K562 (cell line): Measurements from ENCODE around the gene ZNF334. TPM values are rescaled to one million over a fixed set of nuclear protein-coding genes. Genes with fewer than 3 reads are reported as not detected.

Experiments used
- ATAC-seq: fragments of 200-7000 bp; cut with Tn5 transposase; 3 replicates; pipeline ENCODE4 v1.9.1; 2020; ENCODE audit warnings: moderate library complexity
- BruUV-seq: library from RNA; stranded (reverse); fragments of 400-500 nt; replicated peaks from 2 replicates; lab custom pipeline; 2021; lab: Mats Ljungman, UMichigan
- CTCF ChIA-PET: fragments of 300-600 bp; formaldehyde crosslinking; extraction: SDS; loops from one replicate; lab custom pipeline; 2021; ENCODE audit warnings: low intra/inter-chr PET ratio; lab: Yijun Ruan, JAX
- POLR2A ChIA-PET: fragments of 300-600, 350-650 bp; sonication (Branson Sonifier 250); formaldehyde crosslinking; extraction: SDS; loops from one replicate; lab custom pipeline; 2021; ENCODE audit warnings: antibody characterized with exemption, inconsistent platforms; lab: Yijun Ruan, JAX
- DNase-seq, 4 experiments: peaks; one replicate each; pipeline versions ENCODE4 v3.0.0 to v3.0.0-alpha.2; 2011 to 2018; ENCODE audit warnings: low spot score in 3 of 4, mixed read lengths in 3 of 4; ENCODE audit errors: extremely low read depth in 1 of 4
- FAIRE-seq: peaks from 2 replicates; lab custom pipeline; 2011; peaks lifted over from hg19 to GRCh38; lab: Jason Lieb, UNC
- H2AFZ ChIP-seq: 2 replicates; pipeline ENCODE4 v1.6.0; 2011; ENCODE audit warnings: low read depth, low read length, control low read depth, inconsistent platforms
- H3K27ac ChIP-seq: fragments of 200-600 bp; 3 replicates; pipeline ENCODE4 v1.8.0; 2011; ENCODE audit warnings: low read depth, mild to moderate bottlenecking, control low read depth, inconsistent platforms, low read length, moderate library complexity, mixed read lengths; ENCODE audit errors: extremely low read depth
- H3K27me3 ChIP-seq, 2 experiments: fragments of 300-600 bp in 1 of 2; 2 replicates in 1 of 2; 3 replicates in 1 of 2; pipeline versions ENCODE4 v1.6.0 to v1.8.0; 2011; ENCODE audit warnings: inconsistent platforms in 2 of 2, low read length in 2 of 2, mild to moderate bottlenecking in 1 of 2, mixed read lengths in 1 of 2, moderate library complexity in 1 of 2; ENCODE audit not compliant: control insufficient read depth in 2 of 2, insufficient read depth in 2 of 2
- H3K36me3 ChIP-seq: fragments of 300-600 bp; 3 replicates; pipeline ENCODE4 v1.8.0; 2011; ENCODE audit warnings: mild to moderate bottlenecking, low read length, inconsistent platforms; ENCODE audit not compliant: control insufficient read depth, insufficient read depth
- H3K4me1 ChIP-seq, 2 experiments: fragments of 200-600 bp in 1 of 2; replicated peaks in 1 of 2; 2 replicates in 1 of 2; 3 replicates in 1 of 2; pipeline versions ENCODE4 v1.5.1 to v1.8.0; 2011; ENCODE audit warnings: inconsistent platforms in 2 of 2, low read length in 2 of 2, mild to moderate bottlenecking in 1 of 2, mixed read lengths in 1 of 2, moderate library complexity in 1 of 2; ENCODE audit not compliant: control insufficient read depth in 2 of 2, insufficient read depth in 2 of 2
- H3K4me2 ChIP-seq: 2 replicates; pipeline ENCODE4 v1.6.1; 2011; ENCODE audit warnings: low read length, control low read depth, inconsistent platforms, mixed read lengths; ENCODE audit not compliant: insufficient read depth
- H3K4me3 ChIP-seq: fragments of 200-600 bp; sonication (generic), shearing (Covaris generic); 2 replicates; pipeline ENCODE4 v1.5.1; 2016; ENCODE audit warnings: control low read depth, inconsistent platforms
- H3K79me2 ChIP-seq: fragments of 200-600 bp; 3 replicates; pipeline ENCODE4 v1.8.0; 2011; ENCODE audit warnings: low read length, inconsistent platforms; ENCODE audit not compliant: control insufficient read depth, insufficient read depth
- H3K9ac ChIP-seq, 2 experiments: 2 replicates each; pipeline versions ENCODE4 v1.6.0 to v1.6.1; 2011; ENCODE audit warnings: low read depth in 2 of 2, low read length in 2 of 2, control low read depth in 1 of 2, inconsistent platforms in 1 of 2, mild to moderate bottlenecking in 1 of 2, mixed read lengths in 1 of 2; ENCODE audit not compliant: insufficient read depth in 1 of 2
- H3K9me1 ChIP-seq: one replicate; pipeline ENCODE4 v1.6.0; 2011; ENCODE audit warnings: inconsistent platforms, mild to moderate bottlenecking, low read length, moderate library complexity; ENCODE audit not compliant: control insufficient read depth, insufficient read depth
- H3K9me3 ChIP-seq: replicated peaks from 2 replicates; pipeline ENCODE4 v1.5.1; 2011; ENCODE audit warnings: low read depth, low read length, inconsistent platforms; ENCODE audit not compliant: control insufficient read depth, insufficient read depth
- H4K20me1 ChIP-seq: replicated peaks from 2 replicates; pipeline ENCODE4 v1.6.1; 2011; ENCODE audit warnings: low read length, inconsistent platforms, mixed read lengths; ENCODE audit not compliant: control insufficient read depth, insufficient read depth
- CAMTA2 ChIP-seq: fragments of 250-450 bp; sonication (Bioruptor Pico); conservative IDR thresholded peaks from 2 replicates; pipeline ENCODE4 v1.5.1; 2022
- CBFB ChIP-seq: sonication (generic); formaldehyde crosslinking; IDR thresholded peaks from 2 replicates; pipeline ENCODE4 v1.4.0; 2020; ENCODE audit warnings: mild to moderate bottlenecking, missing genetic modification reagents
- EGR1 ChIP-seq: fragments of 450-650 bp; conservative IDR thresholded peaks from 2 replicates; pipeline ENCODE4 v1.6.1; 2017; ENCODE audit warnings: mild to moderate bottlenecking
- HNRNPL ChIP-seq: fragments of 200-400 bp; formaldehyde crosslinking; IDR thresholded peaks from 2 replicates; pipeline ENCODE4 v1.6.1; 2017; ENCODE audit warnings: low read depth, mild to moderate bottlenecking, low read length
- RBM22 ChIP-seq: fragments of 200-400 bp; formaldehyde crosslinking; IDR thresholded peaks from 2 replicates; pipeline ENCODE4 v1.6.1; 2018; ENCODE audit warnings: low read length, low read depth; ENCODE audit not compliant: poor library complexity, severe bottlenecking
- ZKSCAN1 ChIP-seq: fragments of 150-350 bp; IDR thresholded peaks from 2 replicates; pipeline ENCODE4 v1.6.1; 2016; ENCODE audit warnings: low read depth, low read length
- ZNF274 ChIP-seq: IDR thresholded peaks from 2 replicates; pipeline ENCODE4 v1.6.1; 2011; ENCODE audit warnings: low read depth, mild to moderate bottlenecking, low read length, moderate library complexity, borderline replicate concordance
- WGBS: fragments of 100-300 bp; shearing (Covaris generic); methylation state at CpG from one replicate; pipeline ENCODE4 v1.1.6; 2016; ENCODE audit warnings: low coverage, mixed read lengths; ENCODE audit not compliant: insufficient coverage; ENCODE audit errors: missing lambda C conversion rate; 5-methylcytosine and 5-hydroxymethylcytosine counted together
- in situ Hi-C: fragments of 300-500 bp; cut with MboI; formaldehyde crosslinking; loops from 4 replicates; pipeline ENCODE4 v1.15.0; 2018; ENCODE audit warnings: inconsistent platforms, mixed read lengths
- intact Hi-C: fragments of 100-400 bp; cut with micrococcal nuclease; formaldehyde crosslinking; loops from 2 replicates; pipeline ENCODE4 v1.14.2; 2022
- polyA plus RNA-seq, 8 experiments: library from polyadenylated mRNA; depleted of rRNA in 4 of 8; stranded (reverse) in 5 of 8; unstranded in 3 of 8; fragments of >200 nt; fragmentation: Nextera tagmentation in 2 of 8; fragmentation: Illumina TruSeq in 1 of 8; extraction: Ambion mirVana in 2 of 8; extraction: Trizol in 1 of 8; gene quantifications; 2 replicates each; pipeline versions ENCODE4 v1.2.1 to v1.2.3, GENCODE V29; 2011 to 2014; ENCODE audit warnings: inconsistent platforms in 1 of 8, missing spikeins in 1 of 8
- total RNA-seq, 7 experiments: library from RNA; depleted of rRNA in 6 of 7; stranded (reverse); fragments of >200 nt in 6 of 7; fragmentation: Illumina TruSeq in 2 of 7; extraction: Trizol in 2 of 7; gene quantifications; 2 replicates each; pipeline versions ENCODE4 v1.2.1 to v1.2.3, GENCODE V29; 2011 to 2021; ENCODE audit warnings: low replicate concordance in 1 of 7
- TF ChIP-seq, protein P1 (sequence below): fragments of 250-450 bp; sonication (Bioruptor Pico); IDR thresholded peaks from 2 replicates; pipeline ENCODE4 v1.4.0; 2020; ENCODE audit warnings: mild to moderate bottlenecking, moderate library complexity, borderline replicate concordance

ZNF334 gene
- total and polyA plus RNA-seq, 9 of the 15 experiments (the other 6 are each of a cell fraction or from before 2014, with no cell fraction given), result 0.06 to 0.27 (median 0.21) TPM; not detected in 1

DNA sequence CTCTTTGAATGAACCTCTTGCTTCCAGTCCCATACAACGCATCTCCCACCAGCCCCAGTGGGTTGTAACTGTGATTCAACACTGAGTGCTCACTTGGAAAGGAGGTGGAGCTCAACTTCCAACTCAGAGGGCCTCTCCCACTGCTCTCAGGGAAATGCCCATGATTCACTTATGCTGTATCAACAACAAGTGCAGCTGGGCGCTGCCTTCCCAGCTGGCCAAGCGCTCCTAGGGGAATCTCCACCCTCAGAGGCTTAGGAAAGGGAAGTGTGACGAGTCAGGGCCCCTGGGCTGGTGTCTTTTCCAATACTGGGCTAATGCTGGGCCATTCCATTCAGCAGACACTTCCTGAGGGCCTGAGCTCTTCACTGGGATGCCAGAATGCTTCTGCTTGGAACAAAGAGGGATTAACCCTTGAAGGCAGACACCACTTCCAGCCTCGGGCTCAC is 45.2 kb upstream of the ZNF334 start:
- Histone ChIP-seq H3K79me2 (no peaks in the 10 kb centered on the region), H3K4me1 (peaks cover 16 to 26% of the 10 kb centered on the region in 2 experiments), H3K36me3 (no peaks in the 10 kb centered on the region), H4K20me1 (no peaks in the 10 kb centered on the region), H3K9me3 (no peaks in the 10 kb centered on the region), H2AFZ (no peak overlapping the region), H3K4me3 (no peak overlapping the region), H3K9me1 (no peaks in the 10 kb centered on the region), H3K27ac (no peak overlapping the region), H3K27me3 (peaks cover 5 to 10% of the 10 kb centered on the region in 2 experiments; a peak in 2 of 5 replicates), H3K4me2 (no peak overlapping the region), H3K9ac (no peak overlapping the region)
- no peak for ATAC-seq
- intact Hi-C loops, result loop anchor here (2.0 kb wide), 1 partner anchor 124 kb away; no protein-coding TSS in a partner anchor
- ChIA-PET CTCF (interaction anchor here (2.6 kb wide), 1 partner anchor 123 kb away, joined by 10 read pairs; no protein-coding TSS in a partner anchor), POLR2A (interaction anchor here (0.6 to 1.0 kb wide), 3 partner anchors 14 to 678 kb away, joined by 3 to 4 read pairs (median 3); no protein-coding TSS in a partner anchor)
- no peak for DNase-seq
- no peak for FAIRE-seq
- in situ Hi-C loops, result no loop called here
- TF ChIP-seq CAMTA2 (CRISPR knock-in tag) (no peak), EGR1 (no peak)
- no TSS peak for BruUV-seq
- 21% methylated on average over 5 of the region's 5 CpGs for WGBS

DNA sequence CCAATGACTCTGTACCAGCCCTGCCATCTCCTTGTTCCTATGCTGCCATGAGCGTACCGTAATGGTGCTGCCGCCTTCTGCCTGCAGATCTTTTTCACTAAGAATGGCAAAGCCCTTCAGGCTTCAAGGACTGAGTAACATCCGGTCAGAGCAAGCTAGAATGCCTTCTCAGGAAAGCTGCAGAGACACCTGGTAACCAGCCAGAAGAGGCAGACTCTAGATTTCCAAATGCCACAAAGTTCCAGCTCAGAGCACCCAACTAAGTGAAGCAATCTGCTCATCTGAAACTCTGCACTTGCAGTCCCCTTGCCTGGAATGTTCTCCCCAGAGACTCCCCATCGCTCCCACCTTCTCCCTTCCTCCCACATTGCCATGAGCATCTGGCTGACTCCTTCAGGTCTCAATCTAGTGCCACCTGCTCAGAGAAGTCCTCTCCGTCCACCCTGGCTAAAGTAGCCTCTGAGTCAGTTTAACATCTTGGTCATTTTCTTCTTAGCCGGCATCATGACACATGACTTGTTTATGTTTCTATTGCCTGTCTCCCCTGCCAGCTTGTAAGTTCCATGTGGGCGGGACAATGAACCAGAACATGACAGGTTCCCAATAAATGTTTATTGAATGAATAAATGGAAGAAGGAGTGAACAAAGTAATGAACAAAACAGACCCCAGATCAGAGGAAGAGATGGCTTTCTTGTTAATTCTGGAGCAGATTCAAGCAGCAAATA is 44.0 kb upstream of the ZNF334 start:
- CTCF ChIA-PET, result no interaction called here
- H2AFZ ChIP-seq, result no peak overlapping the region
- no peaks in the 10 kb centered on the region for H3K9me1 ChIP-seq
- intact Hi-C loops, result no loop called here
- ATAC-seq (no peak), FAIRE-seq (no peak), DNase-seq (no peak)
- WGBS, result 11% methylated on average over 8 of the region's 8 CpGs
- no peaks in the 10 kb centered on the region for H3K36me3 ChIP-seq
- H3K27me3 ChIP-seq, result peaks cover 5 to 10% of the 10 kb centered on the region in 2 experiments; a peak in 2 of 5 replicates
- no peak overlapping the region for H3K9ac ChIP-seq
- H4K20me1 ChIP-seq, result no peaks in the 10 kb centered on the region
- peaks cover 6 to 24% of the 10 kb centered on the region in 2 experiments; a peak in 4 of 5 replicates for H3K4me1 ChIP-seq
- H3K27ac ChIP-seq, result no peak overlapping the region
- no peak overlapping the region for H3K4me2 ChIP-seq
- POLR2A ChIA-PET, result interaction anchor here (0.6 kb wide), 1 partner anchor 649 kb away, joined by 3 read pairs; no protein-coding TSS in a partner anchor
- H3K4me3 ChIP-seq, result no peak overlapping the region
- in situ Hi-C loops, result no loop called here
- H3K9me3 ChIP-seq, result no peaks in the 10 kb centered on the region
- BruUV-seq, result no TSS peak
- TF ChIP-seq ZKSCAN1 (no peak), HNRNPL (no peak), ZNF274 (no peak), RBM22 (no peak), CBFB (no peak)
- TF ChIP-seq, protein P1, sequence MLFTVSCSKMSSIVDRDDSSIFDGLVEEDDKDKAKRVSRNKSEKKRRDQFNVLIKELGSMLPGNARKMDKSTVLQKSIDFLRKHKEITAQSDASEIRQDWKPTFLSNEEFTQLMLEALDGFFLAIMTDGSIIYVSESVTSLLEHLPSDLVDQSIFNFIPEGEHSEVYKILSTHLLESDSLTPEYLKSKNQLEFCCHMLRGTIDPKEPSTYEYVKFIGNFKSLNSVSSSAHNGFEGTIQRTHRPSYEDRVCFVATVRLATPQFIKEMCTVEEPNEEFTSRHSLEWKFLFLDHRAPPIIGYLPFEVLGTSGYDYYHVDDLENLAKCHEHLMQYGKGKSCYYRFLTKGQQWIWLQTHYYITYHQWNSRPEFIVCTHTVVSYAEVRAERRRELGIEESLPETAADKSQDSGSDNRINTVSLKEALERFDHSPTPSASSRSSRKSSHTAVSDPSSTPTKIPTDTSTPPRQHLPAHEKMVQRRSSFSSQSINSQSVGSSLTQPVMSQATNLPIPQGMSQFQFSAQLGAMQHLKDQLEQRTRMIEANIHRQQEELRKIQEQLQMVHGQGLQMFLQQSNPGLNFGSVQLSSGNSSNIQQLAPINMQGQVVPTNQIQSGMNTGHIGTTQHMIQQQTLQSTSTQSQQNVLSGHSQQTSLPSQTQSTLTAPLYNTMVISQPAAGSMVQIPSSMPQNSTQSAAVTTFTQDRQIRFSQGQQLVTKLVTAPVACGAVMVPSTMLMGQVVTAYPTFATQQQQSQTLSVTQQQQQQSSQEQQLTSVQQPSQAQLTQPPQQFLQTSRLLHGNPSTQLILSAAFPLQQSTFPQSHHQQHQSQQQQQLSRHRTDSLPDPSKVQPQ, result no peak
- TF ChIP-seq, all 486 proteins: peak for 0
- no peaks in the 10 kb centered on the region for H3K79me2 ChIP-seq
